ENCODE data around the gene EPS8.
"Not testable (repeated sequence)": the region's sequence is repeated elsewhere in the genome, so short reads cannot be mapped to it uniquely, and the experiment has no call there.

EPS8 gene

DNA sequence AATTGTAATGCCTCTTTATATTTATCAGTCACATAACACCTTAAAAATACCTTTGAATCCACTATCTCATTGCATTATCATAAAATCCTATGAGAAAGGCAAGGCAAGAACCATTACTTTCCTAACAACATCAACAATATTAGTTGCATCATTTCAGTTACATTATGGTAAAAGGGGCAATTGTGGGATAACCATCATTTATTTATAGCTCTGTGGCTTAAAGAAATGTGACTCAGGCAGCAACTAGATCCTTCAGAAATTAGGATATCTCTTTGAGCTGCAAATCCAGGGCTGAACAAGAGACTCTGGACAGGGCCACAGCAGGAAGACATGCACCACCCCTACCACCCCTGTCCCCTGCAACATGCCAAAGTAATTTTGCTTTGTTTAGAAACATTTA, 36.4 kb downstream of the EPS8 start:
- no peak for DNase-seq

DNA sequence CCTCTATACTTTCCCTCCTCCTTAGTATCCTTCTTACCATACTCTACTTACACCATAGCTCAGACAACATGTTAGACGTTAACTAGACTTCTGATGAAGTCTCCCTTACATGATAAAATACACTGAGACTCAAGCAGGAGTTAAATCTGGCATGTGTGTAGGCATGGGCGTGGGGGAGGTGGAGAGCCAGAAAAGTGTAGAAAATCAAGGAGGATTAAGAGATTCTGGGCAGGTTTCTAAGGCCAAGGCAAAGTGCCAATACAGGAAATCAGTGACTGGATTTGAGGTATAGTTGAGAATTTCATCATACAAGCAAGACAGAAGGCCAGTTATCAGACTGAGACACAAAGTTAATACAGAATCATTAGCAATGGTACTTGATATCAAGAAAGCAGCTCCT, 37.4 kb downstream of the EPS8 start:
- DNase-seq: no peak

DNA sequence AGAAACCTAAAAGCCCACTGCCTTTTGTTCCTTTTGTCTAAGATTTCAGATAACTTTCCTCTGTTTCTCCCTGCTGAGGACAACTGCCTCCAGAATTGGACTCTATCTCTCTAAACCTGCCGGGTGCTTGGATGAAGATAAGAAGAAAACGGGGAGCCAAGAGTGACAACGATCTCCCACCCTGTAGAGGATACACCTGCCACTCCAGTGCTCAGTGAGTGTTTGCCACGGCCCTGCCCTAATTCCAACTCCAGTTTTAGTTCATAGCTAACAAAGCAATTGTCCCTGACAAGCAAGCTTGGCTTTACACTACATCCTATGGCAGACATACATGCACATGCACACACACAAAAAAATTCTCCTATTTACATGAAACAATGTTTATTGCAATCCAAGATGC, 39.3 kb downstream of the EPS8 start:
- DNase-seq: no peak

DNA sequence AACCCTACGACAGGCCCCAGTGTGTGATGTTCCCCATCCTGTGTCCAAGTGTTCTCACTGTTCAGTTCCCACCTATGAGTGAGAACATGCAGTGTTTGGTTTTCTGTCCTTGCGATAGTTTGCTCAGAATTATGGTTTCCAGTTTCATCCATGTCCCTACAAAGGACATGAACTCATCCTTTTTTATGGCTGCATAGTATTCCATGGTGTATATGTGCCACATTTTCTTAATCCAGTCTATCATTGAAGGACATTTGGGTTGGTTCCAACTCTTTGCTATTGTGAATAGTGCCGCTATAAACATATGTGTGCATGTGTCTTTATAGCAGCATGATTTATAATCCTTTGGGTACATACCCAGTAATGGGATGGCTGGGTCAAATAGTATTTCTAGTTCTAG, 47.3 kb downstream of the EPS8 start:
- not testable (repeated sequence) for DNase-seq

DNA sequence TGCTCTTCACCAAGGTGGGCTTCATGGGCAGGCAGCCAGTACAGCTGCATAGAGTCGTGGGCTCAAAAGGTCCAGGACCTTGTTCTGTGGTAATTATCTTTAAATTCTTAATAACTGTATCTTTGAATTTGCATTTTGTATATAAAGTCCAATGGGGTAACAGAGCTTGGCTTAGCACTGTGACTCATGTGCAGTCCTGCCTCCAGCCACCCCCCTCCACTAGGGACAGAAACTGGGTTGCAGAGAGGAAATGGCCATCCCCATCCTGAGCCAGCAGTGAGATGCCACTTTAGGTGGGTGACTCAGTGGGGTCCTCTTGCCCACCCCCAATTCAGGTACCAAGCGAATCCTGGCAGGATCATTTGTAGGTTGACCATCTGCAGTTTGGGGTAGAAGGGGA, 48.1 kb downstream of the EPS8 start:
- no peak for DNase-seq

DNA sequence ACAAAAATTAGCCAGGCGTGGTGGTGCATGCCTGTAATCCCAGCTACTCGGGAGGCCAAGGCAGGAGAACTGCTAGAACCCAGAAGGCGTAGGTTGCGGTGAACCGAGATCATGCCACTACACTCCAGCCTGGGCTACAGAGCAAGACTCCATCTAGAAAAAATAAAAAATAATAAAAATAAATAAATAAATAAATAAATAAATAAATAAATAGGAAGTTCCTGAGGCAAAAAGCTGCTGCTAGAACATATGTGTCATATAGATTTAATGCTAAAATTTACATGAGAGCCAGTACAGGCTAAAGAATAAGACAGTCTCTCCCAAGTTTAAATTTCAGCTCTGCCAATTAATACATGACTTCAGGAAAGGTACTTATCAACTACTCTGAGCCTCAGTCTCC, 48.8 kb downstream of the EPS8 start:
- not testable (repeated sequence) for DNase-seq

DNA sequence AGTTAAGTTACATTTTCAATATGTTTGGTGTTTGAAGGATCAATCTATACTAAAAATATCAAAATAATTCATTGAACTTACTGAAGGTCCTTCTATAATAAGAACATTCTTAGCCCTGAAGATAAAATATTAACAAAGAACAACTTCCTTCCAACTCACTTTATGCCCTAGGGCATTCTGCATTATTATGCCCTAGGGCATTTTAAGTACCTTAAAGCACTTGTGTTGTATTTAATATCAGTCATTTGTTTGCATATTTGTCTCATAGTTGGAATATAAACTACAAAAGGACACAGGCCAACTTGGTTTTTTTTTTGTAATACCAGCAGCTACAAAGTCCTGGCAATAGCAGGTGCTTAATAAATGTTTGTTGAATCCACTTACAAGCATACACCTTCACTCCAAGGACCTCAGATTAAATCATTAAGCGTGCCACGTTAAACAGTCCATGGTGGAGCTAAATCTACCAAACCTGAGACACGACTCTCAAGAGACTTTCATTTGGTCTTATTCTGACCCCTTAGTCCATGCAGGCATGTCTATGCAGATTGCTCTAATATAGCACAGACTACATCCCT, 50.7 kb downstream of the EPS8 start:
- no peak for DNase-seq

DNA sequence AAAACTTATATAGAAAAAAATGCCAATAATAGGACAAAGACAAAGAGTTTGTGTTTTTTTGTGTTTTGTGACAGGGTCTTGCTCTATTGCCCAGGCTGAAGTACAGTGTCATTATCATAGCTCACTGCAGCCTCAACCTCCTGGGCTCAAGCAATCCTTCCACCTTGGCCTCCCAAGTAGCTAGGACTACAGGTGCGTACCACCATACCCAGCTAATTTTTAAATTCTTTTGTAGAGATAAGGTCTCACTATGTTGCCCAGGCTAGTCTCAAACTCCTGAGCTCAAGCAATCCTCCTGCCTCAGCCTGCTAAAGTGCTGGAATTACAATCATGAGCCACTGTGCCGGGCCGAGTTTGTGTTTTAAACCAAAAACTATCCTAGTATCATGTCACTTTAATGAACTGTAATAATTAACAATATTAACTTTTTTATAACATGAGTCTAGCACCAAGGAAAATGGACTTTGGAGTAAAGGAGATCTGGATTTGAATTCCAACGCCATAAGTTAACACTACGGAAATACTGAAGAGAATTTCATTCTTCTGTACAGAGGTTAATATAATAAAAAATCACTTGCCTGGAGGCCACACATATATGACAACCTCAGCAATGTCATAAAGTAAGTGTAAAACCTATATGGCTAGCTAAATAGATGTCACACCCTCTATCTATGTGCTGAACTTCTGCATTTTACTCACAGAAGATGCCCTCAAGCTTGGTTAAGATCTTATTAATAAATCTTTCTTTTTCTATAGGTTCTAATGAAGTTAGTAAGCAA, 53.2 kb downstream of the EPS8 start:
- DNase-seq: no peak

DNA sequence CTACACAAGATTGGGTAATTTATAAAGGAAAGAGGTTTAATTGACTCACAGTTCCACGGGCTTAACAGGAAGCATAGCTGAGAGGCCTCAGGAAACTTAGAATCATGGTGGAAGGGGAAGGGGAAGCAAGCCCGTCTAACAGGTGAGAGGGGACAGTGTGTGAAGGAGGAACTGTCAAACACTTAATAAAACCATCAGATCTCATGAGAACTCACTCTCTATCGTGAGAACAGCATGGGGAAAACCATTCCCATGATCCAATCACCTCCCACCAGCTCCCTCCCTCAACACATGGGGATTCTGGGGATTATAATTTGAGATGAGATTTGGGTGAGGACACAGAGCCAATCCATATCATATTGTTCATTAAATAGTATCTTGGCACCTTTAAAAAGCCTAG, 56.1 kb downstream of the EPS8 start:
- DNase-seq: no peak

DNA sequence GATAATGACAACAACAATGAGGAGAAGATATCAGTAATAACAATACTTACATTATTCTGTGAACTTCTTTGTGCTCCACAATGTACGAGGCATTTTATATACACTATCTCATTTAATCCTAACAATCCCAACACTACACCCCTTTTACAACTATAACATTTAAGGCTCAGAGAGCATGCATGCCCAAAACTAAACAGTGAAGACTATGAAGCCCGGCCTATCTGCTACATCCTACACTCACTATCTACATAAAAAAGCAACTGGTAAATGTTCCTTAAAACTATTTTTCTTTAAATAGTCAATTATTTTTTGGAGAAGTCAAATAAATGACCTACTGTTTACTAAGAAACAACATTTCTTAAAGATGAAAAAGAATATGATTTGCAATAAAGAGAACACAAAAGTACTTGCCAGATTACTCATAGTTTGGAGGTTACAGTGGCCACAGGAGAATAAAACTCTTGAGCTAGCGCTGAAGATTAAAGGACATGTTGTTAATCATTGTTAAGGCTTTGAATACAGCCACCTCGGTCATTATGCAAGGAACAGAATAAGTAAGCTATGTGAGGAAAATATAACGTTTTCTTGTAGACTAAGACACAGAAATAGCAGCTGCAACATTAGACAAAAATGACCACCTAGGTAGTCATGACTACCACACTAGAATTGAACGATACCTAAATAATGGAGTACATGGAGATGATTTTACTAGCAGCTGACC, 56.7 kb downstream of the EPS8 start:
- DNase-seq: no peak

DNA sequence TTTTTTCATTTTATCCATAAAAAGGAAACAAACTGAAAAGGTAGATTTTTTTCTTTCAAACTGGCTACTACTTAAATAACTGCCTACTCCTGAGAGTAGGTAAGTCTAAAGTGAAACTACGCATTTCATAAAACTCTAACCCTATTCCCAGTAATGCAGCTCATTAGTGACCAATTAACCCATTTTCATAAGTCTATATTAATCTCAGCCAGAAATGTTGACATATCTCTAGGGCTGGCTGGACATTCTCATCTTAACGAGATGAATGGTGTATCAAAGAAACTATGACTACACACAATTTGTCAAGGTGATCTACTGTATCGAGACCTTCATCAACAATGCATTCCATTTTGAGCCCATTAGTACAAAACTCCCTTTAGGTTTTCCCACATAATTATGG, 57.2 kb downstream of the EPS8 start:
- DNase-seq: no peak

DNA sequence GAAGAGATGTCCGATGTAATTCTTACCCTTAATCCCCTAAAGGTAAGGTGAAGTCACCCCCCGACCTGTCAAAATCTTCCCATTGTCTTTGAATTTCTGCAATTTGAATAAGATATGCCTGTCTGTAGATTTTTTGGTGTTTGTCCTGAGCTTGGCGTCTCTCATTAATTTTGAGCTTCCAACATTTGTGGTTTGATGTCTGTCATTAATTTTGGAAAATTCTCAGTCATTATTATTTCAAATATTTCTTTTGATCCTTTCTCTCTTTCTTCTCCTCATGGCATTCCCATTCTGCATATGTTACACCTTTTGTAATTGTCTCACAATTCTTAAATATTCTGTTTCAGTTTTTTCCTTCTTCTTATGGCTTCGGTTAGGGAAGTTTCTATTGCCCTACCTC, 60.1 kb downstream of the EPS8 start:
- no peak for DNase-seq

DNA sequence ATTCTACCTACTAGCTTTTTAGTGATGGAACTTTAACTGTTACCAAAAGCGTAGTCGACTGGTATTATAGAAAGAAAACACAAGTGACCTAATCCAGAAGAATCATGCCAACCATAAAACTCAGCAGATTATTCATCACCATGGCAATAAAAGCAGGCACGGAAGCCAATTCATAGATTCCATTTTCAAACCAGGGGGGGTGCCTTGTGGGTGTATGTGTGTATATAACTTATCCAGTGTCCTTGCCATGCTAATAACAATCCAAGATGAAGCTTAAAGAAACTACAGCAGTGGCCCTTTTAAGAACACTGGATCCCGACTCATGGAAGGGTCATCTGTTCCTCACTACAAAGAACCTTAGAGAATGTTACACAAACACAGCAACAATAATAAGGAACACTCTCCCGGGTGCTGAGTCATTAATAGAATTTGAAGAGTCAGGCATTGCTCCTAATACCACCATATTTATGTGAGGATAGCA, 61.0 kb downstream of the EPS8 start:
- no peak for DNase-seq

DNA sequence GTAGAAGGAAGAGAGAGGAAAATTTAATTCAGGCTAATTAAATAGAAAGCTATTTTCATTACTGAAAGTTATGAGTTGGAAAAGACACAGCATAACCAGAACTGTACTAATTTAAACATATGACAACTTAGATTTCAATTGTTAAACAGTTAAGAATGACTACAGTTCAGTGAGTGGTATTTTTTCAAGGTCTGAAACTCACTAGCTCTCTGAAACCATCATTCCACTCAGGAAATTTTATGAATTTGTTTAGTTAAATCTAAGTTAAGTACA, 62.4 kb downstream of the EPS8 start:
- DNase-seq: no peak

DNA sequence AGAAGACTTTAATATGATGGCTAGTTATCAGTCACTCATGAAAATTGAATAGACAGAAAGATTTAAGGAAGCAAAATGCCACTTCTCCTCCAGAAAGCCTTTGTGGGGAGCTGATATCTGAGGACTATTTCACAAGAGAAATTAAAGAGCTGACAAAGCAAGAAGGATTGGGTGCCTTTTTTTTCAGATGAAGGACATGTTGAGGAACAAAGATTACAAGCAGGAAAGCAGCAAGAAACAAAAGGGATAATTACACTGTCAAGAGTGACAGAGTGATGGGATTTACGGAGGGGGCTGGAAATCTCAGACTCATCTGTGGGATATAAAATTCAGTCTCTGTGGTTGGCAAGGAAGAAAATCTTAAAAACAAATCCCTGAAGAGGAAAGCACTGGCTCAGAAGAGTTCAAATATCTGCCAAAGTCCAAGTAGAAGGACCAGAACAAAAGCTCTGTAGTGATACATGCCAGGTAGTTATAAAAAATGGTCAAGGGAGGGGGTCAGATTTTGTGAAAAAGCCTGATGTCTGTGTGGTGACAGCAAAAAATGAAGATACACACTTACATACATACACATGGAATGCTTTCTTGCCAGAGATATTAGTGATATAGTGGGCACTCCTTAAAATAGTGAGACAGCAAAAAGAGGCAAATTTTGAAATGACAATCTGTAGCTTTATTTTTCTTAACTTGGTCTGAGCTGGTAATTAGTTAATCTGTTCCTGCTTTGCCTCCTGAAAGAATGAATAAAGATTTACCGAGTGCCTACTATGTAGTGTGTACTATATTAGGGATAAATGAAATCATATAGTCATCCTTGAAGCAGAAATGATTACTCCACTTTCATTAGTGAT, 62.9 kb downstream of the EPS8 start:
- no peak for DNase-seq

DNA sequence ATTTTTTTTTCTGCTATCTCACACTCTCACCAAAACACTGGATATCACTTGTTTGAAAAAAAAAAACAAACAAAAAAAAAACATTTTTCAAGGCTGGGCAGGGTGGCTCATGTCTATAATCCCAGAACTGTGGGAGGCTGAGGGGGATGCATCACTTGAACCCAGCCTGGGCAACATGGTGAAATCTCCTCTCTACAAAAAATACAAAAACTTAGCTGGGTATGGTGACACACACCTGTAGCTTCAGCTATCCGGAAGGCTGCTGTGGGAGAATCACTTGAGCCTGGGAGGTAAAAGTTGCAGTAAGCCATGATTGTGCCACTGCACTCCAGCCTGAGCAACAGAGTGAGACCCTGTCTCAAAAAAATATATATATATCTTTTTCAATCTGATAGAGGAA, 66.2 kb downstream of the EPS8 start:
- DNase-seq: no peak

DNA sequence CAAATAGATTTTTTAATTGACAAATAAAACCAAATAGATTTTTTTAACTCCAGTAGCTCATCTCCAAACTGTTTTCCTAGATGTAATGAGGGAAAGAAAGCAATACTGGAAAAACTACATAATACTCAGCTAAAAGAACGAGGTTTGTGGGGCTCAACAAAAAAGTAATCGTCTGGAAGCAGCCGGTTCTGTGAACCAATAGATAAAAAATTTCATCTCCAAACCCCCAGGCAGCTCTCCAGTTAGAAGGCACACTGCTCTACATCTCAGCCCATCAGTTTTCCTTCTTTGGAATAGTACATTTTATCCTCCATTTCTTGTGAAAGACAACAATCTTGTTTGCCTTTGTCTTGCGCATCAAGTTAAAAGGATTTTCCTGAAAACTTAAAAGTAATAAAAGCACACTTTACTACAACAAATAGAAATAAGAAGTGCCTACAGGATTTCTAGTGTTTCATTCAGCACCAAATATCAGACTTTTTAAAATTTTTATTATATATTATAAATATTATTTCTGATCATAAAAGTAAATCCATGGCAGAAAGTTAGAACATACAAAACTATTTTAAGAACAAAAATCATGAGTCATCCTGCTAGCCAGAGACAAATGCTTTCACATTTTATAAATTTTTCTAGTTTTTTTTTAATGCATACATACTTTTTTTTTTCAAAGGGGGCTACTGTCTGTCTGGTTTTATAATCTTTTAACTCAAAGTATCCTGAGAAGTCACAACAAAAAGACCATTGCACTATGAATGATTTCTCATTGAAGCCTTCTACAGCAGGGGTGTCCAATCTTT, 67.7 kb downstream of the EPS8 start:
- no peak for DNase-seq

DNA sequence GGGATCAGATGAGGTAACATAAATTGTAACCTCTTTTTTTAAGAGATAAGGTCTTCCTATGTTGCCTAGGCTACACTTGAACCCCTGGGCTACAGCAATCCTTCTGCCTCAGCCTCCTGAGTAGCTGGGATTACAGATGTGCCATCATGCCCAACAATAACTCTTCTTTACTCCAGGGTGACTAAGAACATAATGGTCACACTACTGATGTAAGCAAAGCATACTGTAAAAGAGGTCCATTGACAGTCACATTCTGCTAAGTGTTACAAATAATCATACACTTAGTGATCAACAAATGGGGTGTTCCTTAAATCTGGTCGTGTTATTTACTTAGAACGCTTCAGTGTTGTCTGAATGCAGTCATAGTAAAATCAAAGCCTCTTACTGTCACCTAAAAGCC, 68.9 kb downstream of the EPS8 start:
- DNase-seq: no peak

DNA sequence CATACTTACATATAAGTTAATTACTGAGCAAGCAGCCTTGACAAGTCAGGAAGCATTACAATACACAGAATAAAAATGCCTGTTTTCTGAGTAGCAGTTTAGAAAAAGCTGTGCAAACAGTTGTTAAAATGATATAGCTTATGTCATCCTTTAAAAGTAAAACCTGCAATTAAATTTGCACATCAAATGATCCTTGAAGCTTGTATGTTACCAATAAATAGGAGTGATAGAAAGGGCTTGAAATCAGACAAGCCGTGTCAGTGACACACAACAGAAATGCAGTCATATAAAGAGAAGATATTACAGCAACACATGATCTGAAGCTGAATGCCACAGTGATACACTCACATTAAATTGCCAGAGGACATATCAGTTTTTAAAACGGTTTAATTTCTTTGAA, 70.0 kb downstream of the EPS8 start:
- no peak for DNase-seq

DNA sequence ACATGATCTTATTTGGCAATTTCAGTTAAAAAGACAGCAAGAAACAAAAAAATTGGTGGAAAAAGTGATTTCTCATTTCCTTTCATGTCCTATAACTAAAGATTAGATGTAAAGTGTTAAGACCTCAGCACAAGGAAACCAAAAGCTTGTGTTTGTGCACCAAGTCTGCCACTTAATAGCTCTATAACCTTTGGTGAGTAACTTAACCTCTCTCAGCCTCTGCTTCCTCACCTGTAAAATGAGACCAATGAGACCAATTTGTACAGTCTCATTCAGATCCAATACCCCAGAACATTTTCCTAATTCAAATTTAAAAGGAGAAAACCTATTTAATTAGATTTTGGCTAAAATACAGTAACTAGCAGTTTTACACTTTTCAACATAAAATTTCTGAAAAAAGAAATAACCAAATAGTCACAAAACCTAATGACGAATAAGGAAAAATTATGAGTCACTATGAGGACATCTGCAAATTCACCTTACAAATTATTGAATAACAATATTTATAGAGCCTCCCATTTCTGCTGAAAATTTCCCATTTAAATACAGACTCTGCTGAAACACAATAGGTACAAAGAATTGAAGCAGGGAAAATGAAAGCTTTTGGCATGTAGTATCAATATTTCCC, 71.1 kb downstream of the EPS8 start:
- no peak for DNase-seq

DNA sequence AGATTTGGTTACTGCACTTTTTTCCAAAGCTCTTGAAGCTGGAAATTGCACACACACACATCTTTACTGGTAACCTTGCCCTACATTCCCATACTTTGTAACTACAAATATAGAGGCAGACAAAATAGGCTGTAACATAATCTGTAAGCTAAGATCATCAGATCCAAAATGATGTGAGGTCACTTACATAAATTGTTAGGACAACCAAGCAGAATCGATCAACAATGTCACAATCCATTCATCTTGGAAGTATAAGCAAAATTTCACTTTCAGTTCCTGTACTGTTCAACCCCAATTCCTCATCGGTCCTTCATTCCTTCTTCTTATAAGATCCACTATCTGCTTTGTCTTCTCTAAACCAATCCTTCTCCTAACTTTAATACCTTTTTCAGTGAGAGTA, 72.6 kb downstream of the EPS8 start:
- no peak for DNase-seq

DNA sequence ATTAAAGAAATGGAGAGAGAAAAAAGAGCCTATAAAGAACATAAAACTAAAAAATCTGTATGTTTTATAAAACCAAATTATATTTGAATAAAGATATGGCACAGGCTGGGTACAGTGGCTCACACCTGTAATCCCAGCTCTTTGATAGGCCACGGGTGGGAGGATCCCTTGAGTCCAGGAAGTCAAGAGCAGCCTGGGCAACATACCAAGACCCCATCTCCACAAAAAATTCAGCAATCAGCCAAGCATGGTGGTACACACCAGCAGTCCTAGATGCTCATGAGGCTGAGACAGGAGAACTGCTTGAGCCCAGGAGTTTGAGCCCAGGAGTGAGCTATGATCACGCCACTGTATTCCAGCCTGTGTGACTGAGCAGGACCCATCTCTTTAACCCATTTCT, 74.9 kb downstream of the EPS8 start:
- DNase-seq: no peak

Measured in NCI-H1694 (cell line).